Activated CD8-positive, alpha-beta memory T cell treated with anti-CD3 and anti-CD28 coated beads, Interleukin-2, amount 50 U/mL, for 4 hours (primary cell): ENCODE data around the gene RSPH9.

Experiments used
- DNase-seq: peaks from one replicate; pipeline ENCODE4 v3.0.0-alpha.2; 2020

RSPH9 gene

GRCh38 chr6:43714311-43715055 lies 69.6 kb downstream of the RSPH9 start:
- DNase-seq, result no peak

GRCh38 chr6:43715056-43715788 lies 70.4 kb downstream of the RSPH9 start:
- DNase-seq, result no peak

GRCh38 chr6:43716099-43716498 lies 71.3 kb downstream of the RSPH9 start:
- no peak for DNase-seq

- DNase-seq, result no peak
Observed at GRCh38 chr6:43717389-43717788, 72.6 kb downstream of the RSPH9 start.

GRCh38 chr6:43717822-43718221 lies 73.0 kb downstream of the RSPH9 start:
- DNase-seq, result no peak

- no peak for DNase-seq
Observed at GRCh38 chr6:43718387-43719105, 73.7 kb downstream of the RSPH9 start.

- DNase-seq, result no peak
Observed at GRCh38 chr6:43719511-43719910, 74.7 kb downstream of the RSPH9 start.

GRCh38 chr6:43720999-43721398 lies 76.2 kb downstream of the RSPH9 start:
- DNase-seq, result no peak
